Stimulated activated CD8-positive, alpha-beta memory T cell treated with anti-CD3 and anti-CD28 coated beads, Interleukin-2, amount 100 ng/mL, for 1 hour (primary cell): ENCODE measurements around the gene OR10AD1.
"Not testable (repeated sequence)": the region's sequence is repeated elsewhere in the genome, so short reads cannot be mapped to it uniquely, and the experiment has no call there.

Source experiments
- DNase-seq, 2 donors: peaks; one replicate each; pipeline ENCODE4 v3.0.0-alpha.2; 2020; ENCODE audit warnings: low read depth in 2 of 2

Gene OR10AD1

GRCh38 chr12:48160807-48161206 is 42.3 kb downstream of the OR10AD1 start:
- DNase-seq: no peak

- DNase-seq: no peak
These were observed 43.0 kb downstream of the OR10AD1 start for GRCh38 chr12:48160046-48160445.

GRCh38 chr12:48157889-48158370 is 45.2 kb downstream of the OR10AD1 start:
- DNase-seq: no peak

- peak; percentile 99 for DNase-seq
These were observed 45.8 kb downstream of the OR10AD1 start, which contains the start of gene ASB8 for GRCh38 chr12:48157018-48157888. ASB8 (minus strand) TSS chr12:48157515; CDS start chr12:48153496, 4,019 bp downstream.

- DNase-seq: no peak
These were observed 46.5 kb downstream of the OR10AD1 start for GRCh38 chr12:48156652-48157017.

GRCh38 chr12:48155786-48156185 is 47.3 kb downstream of the OR10AD1 start:
- DNase-seq: not testable (repeated sequence)
